Osteocyte (in vitro differentiated cells): ENCODE results near the gene NOL3. TPM values are rescaled to one million over a fixed set of nuclear protein-coding genes. Genes with fewer than 3 reads are reported as not detected.

Experiments used
- DNase-seq: peaks from one replicate; pipeline ENCODE4 v3.0.0; 2021; ENCODE audit warnings: mixed read lengths; ENCODE audit not compliant: unreplicated experiment; ENCODE audit errors: extremely low spot score
- H3K27ac Mint-ChIP-seq: one replicate; pipeline ENCODE4 v1.8.0; 2021; ENCODE audit warnings: mild to moderate bottlenecking, mixed read lengths; ENCODE audit not compliant: unreplicated experiment
- H3K27me3 Mint-ChIP-seq: one replicate; pipeline ENCODE4 v1.8.0; 2021; ENCODE audit warnings: mixed read lengths; ENCODE audit not compliant: unreplicated experiment
- H3K36me3 Mint-ChIP-seq: one replicate; pipeline ENCODE4 v1.8.0; 2021; ENCODE audit warnings: mixed read lengths; ENCODE audit not compliant: unreplicated experiment
- H3K4me1 Mint-ChIP-seq: one replicate; pipeline ENCODE4 v1.8.0; 2021; ENCODE audit warnings: mixed read lengths; ENCODE audit not compliant: unreplicated experiment
- H3K4me3 Mint-ChIP-seq: one replicate; pipeline ENCODE4 v1.8.0; 2021; ENCODE audit warnings: mild to moderate bottlenecking, moderate library complexity, mixed read lengths; ENCODE audit not compliant: unreplicated experiment
- H3K9me3 Mint-ChIP-seq: one replicate; pipeline ENCODE4 v1.8.0; 2021; ENCODE audit warnings: mixed read lengths; ENCODE audit not compliant: unreplicated experiment
- total RNA-seq: library from RNA; stranded (reverse); gene quantifications from 2 replicates; pipeline ENCODE4 v1.2.1, GENCODE V29; 2021
- TF ChIP-seq, protein P1 (sequence below): fragments of 200-600 bp; sonication (generic); IDR thresholded peaks from 2 replicates; pipeline ENCODE4 v1.5.0; 2021; ENCODE audit warnings: antibody characterized with exemption, mild to moderate bottlenecking, moderate library complexity

Gene NOL3
- total RNA-seq, 1 donor from 2014 or later = 22.8 TPM

DNA sequence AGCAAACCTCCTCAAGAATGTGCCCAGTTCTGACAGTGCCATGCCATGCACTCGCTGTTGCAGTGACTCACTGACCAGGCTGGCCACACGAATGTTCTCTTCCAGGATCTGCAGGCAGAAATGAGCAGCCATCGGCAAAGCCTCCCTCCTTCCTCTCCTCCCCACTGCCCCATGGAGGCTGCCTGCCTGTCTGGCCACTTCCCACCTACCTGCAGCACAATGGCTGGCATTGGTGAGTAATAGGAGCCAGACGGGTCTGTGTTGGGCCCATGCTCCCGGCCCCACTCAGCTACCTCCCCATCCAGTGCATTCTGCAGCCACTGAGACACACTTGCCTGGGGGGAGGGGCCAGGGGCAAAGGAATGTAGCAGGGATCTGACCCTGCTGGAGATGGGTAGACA, 16.2 kb downstream of the NOL3 start:
- Mint-ChIP-seq H3K9me3 (no peaks in the 10 kb centered on the region), H3K36me3 (no peaks in the 10 kb centered on the region), H3K27me3 (no peaks in the 10 kb centered on the region), H3K27ac (no peak overlapping the region), H3K4me1 (peaks cover 14% of the 10 kb centered on the region), H3K4me3 (no peak overlapping the region)
- TF ChIP-seq, protein P1, sequence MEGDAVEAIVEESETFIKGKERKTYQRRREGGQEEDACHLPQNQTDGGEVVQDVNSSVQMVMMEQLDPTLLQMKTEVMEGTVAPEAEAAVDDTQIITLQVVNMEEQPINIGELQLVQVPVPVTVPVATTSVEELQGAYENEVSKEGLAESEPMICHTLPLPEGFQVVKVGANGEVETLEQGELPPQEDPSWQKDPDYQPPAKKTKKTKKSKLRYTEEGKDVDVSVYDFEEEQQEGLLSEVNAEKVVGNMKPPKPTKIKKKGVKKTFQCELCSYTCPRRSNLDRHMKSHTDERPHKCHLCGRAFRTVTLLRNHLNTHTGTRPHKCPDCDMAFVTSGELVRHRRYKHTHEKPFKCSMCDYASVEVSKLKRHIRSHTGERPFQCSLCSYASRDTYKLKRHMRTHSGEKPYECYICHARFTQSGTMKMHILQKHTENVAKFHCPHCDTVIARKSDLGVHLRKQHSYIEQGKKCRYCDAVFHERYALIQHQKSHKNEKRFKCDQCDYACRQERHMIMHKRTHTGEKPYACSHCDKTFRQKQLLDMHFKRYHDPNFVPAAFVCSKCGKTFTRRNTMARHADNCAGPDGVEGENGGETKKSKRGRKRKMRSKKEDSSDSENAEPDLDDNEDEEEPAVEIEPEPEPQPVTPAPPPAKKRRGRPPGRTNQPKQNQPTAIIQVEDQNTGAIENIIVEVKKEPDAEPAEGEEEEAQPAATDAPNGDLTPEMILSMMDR = no peak
- DNase-seq = no peak

DNA sequence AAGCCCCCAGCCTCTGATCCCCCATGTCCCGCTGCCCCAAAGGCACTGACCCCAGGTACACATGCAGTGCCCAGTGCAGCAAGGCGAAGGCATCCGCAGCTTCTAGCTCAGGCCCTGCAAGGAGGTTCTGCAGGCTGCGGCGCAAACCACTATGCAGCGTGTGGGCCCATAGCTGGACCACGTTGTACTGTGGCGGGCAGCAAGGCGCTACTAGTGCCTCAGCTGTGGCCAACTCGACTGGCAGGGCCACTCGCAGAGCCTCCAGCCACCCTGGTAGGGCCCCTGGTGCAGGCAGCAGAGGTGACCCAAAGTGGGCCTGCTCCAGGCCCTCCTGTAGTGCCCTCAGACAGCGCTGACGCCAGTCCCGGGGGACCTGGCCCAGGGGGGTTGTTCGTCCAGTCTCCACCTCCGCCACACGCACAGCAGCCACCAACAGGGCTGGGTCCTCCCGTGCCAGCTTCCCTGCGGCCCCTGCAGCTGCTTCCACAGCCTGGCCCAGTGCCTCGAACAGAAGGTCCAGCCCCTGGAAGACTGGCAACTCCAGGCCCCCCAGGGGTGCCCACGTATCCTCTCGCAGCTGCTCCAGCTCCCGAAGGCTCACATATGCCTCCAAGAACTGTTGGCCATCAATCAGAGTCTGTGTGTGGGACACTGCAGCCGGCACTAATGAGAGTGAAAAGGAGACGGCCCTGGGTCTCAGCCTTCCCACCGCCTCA, 17.0 kb downstream of the NOL3 start:
- no peak overlapping the region for H3K4me3 Mint-ChIP-seq

GRCh38 chr16:67188323-67188722, 18.0 kb downstream of the NOL3 start:
- no peak overlapping the region for H3K27ac Mint-ChIP-seq
- no peaks in the 10 kb centered on the region for H3K27me3 Mint-ChIP-seq
- H3K36me3 Mint-ChIP-seq = no peaks in the 10 kb centered on the region
- H3K4me1 Mint-ChIP-seq = peaks cover 28% of the 10 kb centered on the region
- no peak overlapping the region for H3K4me3 Mint-ChIP-seq
- DNase-seq = no peak
- TF ChIP-seq, protein P1 = no peak
- no peaks in the 10 kb centered on the region for H3K9me3 Mint-ChIP-seq

More for the DNA sequence above, 17.0 kb downstream of the NOL3 start:
- TF ChIP-seq, protein P1 = no peak
- Mint-ChIP-seq H3K36me3 (no peaks in the 10 kb centered on the region), H3K27ac (no peak overlapping the region), H3K4me1 (peaks cover 18% of the 10 kb centered on the region), H3K9me3 (no peaks in the 10 kb centered on the region), H3K27me3 (no peaks in the 10 kb centered on the region)
- no peak for DNase-seq

DNA sequence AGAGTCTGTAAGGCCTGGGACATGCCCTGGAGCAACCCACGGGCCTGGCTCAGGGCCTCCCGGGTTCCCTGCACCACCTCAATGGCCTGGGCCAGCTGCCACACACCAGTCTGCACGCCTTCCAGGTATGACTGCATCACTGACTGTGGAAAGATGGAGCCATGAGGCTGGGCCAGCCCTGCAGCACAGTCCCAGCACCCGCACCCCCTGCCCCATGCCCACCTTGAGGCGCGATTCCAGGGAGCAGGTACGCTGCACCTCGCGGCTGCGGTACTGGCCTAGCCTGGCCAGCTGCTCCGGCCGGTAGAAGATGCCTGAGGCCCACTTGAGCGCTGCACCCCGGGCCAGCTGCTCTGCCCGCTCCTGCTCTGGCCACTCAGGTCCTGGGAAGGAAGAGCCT, 18.5 kb downstream of the NOL3 start:
- H3K9me3 Mint-ChIP-seq = no peaks in the 10 kb centered on the region
- H3K27ac Mint-ChIP-seq = no peak overlapping the region
- TF ChIP-seq, protein P1 = no peak
- H3K4me3 Mint-ChIP-seq = no peak overlapping the region
- peaks cover 33% of the 10 kb centered on the region for H3K4me1 Mint-ChIP-seq
- no peak for DNase-seq
- no peaks in the 10 kb centered on the region for H3K27me3 Mint-ChIP-seq
- no peaks in the 10 kb centered on the region for H3K36me3 Mint-ChIP-seq

- H3K9me3 Mint-ChIP-seq = no peaks in the 10 kb centered on the region
- no peak within 1 kb of the TSS for H3K4me3 Mint-ChIP-seq
- peaks cover 4% of the 10 kb centered on the region for H3K36me3 Mint-ChIP-seq
- H3K27me3 Mint-ChIP-seq = no peaks in the 10 kb centered on the region
- peaks cover 33% of the 10 kb centered on the region for H3K4me1 Mint-ChIP-seq
- TF ChIP-seq, protein P1 = no peak
- DNase-seq = no peak
- H3K27ac Mint-ChIP-seq = no peak within 1 kb of the TSS
Observed at GRCh38 chr16:67190041-67190440, 19.7 kb downstream of the NOL3 start, which contains the start of gene EXOC3L1. EXOC3L1 (minus strand) TSS chr16:67190136; CDS start chr16:67189676, 460 bp downstream.
